H9 (cell line): ENCODE measurements around the gene LRIG1. TPM values are rescaled to one million over a fixed set of nuclear protein-coding genes. Genes with fewer than 3 reads are reported as not detected.

Experiments used
- DNase-seq: peaks from one replicate; pipeline ENCODE4 v3.0.0-alpha.2; 2017
- H2AFZ ChIP-seq: one replicate; pipeline ENCODE4 v1.6.1; 2013; ENCODE audit warnings: mild to moderate bottlenecking, low read length, control low read depth, moderate library complexity
- H2AK5ac ChIP-seq: 2 replicates; pipeline ENCODE4 v1.6.1; 2013; ENCODE audit warnings: low read length, control low read depth, mixed read lengths; ENCODE audit not compliant: insufficient read length
- H2BK120ac ChIP-seq: one replicate; pipeline ENCODE4 v1.6.1; 2013; ENCODE audit warnings: low read depth, mild to moderate bottlenecking, low read length, control low read depth, inconsistent platforms; ENCODE audit not compliant: poor library complexity, severe bottlenecking
- H2BK12ac ChIP-seq: 2 replicates; pipeline ENCODE4 v1.6.1; 2013; ENCODE audit warnings: low read length, control low read depth, mixed read lengths, low read depth; ENCODE audit not compliant: insufficient read length
- H2BK15ac ChIP-seq: 2 replicates; pipeline ENCODE4 v1.6.1; 2013; ENCODE audit warnings: low read depth, low read length, control low read depth
- H2BK20ac ChIP-seq: one replicate; pipeline ENCODE4 v1.6.1; 2013; ENCODE audit warnings: low read depth, mild to moderate bottlenecking, low read length, control low read depth, inconsistent platforms; ENCODE audit not compliant: poor library complexity, severe bottlenecking
- H2BK5ac ChIP-seq: 2 replicates; pipeline ENCODE4 v1.6.1; 2013; ENCODE audit warnings: low read length, control low read depth, mixed read lengths; ENCODE audit not compliant: insufficient read length
- H3K14ac ChIP-seq: 2 replicates; pipeline ENCODE4 v1.6.1; 2013; ENCODE audit warnings: low read length, control low read depth; ENCODE audit not compliant: insufficient read depth
- H3K18ac ChIP-seq: 2 replicates; pipeline ENCODE4 v1.6.1; 2013; ENCODE audit warnings: low read depth, mild to moderate bottlenecking, mixed read lengths, low read length, control low read depth; ENCODE audit not compliant: insufficient read length
- H3K23ac ChIP-seq: 2 replicates; pipeline ENCODE4 v1.6.1; 2013; ENCODE audit warnings: low read length, control low read depth, mixed read lengths, low read depth; ENCODE audit not compliant: insufficient read length
- H3K23me2 ChIP-seq: 2 replicates; pipeline ENCODE4 v1.6.1; 2013; ENCODE audit warnings: low read depth, mild to moderate bottlenecking, mixed read lengths, low read length, control low read depth; ENCODE audit not compliant: insufficient read length, poor library complexity, severe bottlenecking
- H3K27ac ChIP-seq: 2 replicates; pipeline ENCODE4 v1.5.1; 2013; ENCODE audit warnings: low read length, control low read depth, mixed read lengths, low read depth; ENCODE audit not compliant: insufficient read length
- H3K27me3 ChIP-seq: 2 replicates; pipeline ENCODE4 v1.6.1; 2013; ENCODE audit warnings: low read length, control low read depth, inconsistent platforms; ENCODE audit not compliant: insufficient read depth
- H3K4ac ChIP-seq: 2 replicates; pipeline ENCODE4 v1.6.1; 2013; ENCODE audit warnings: low read depth, mild to moderate bottlenecking, control low read depth, inconsistent platforms, low read length, moderate library complexity
- H3K4me1 ChIP-seq: 2 replicates; pipeline ENCODE4 v1.6.1; 2013; ENCODE audit warnings: low read length, control low read depth, inconsistent platforms; ENCODE audit not compliant: insufficient read depth
- H3K4me2 ChIP-seq: 2 replicates; pipeline ENCODE4 v1.6.1; 2013; ENCODE audit warnings: low read length, control low read depth, mixed read lengths; ENCODE audit not compliant: insufficient read length, insufficient read depth
- H3K56ac ChIP-seq: 2 replicates; pipeline ENCODE4 v1.6.1; 2013; ENCODE audit warnings: low read depth, mild to moderate bottlenecking, mixed read lengths, low read length, control low read depth; ENCODE audit not compliant: insufficient read length
- H3K79me1 ChIP-seq: 2 replicates; pipeline ENCODE4 v1.6.1; 2013; ENCODE audit warnings: low read depth, mild to moderate bottlenecking, moderate library complexity, low read length, control low read depth, inconsistent platforms; ENCODE audit not compliant: insufficient read depth, poor library complexity, severe bottlenecking
- H3K79me2 ChIP-seq: 2 replicates; pipeline ENCODE4 v1.6.1; 2013; ENCODE audit warnings: low read length, control low read depth, inconsistent platforms; ENCODE audit not compliant: insufficient read depth
- H3K9ac ChIP-seq: 2 replicates; pipeline ENCODE4 v1.6.1; 2013; ENCODE audit warnings: low read length, control low read depth, mixed read lengths; ENCODE audit not compliant: insufficient read length; ENCODE audit errors: extremely low read depth
- H3K9me3 ChIP-seq: one replicate; pipeline ENCODE4 v1.6.1; 2013; ENCODE audit warnings: low read depth, low read length, inconsistent platforms; ENCODE audit not compliant: control insufficient read depth
- H3T11ph ChIP-seq: one replicate; pipeline ENCODE4 v1.6.1; 2013; ENCODE audit warnings: mild to moderate bottlenecking, low read length, control low read depth, inconsistent platforms
- H4K20me1 ChIP-seq: one replicate; pipeline ENCODE4 v1.6.1; 2013; ENCODE audit not compliant: control insufficient read depth, insufficient read length, insufficient read depth
- H4K5ac ChIP-seq: 2 replicates; pipeline ENCODE4 v1.6.1; 2013; ENCODE audit warnings: low read depth, mild to moderate bottlenecking, mixed read lengths, low read length, control low read depth; ENCODE audit not compliant: insufficient read length
- H4K8ac ChIP-seq: replicated peaks from 2 replicates; pipeline ENCODE4 v1.6.1; 2013; ENCODE audit warnings: low read length, control low read depth, mixed read lengths, low read depth; ENCODE audit not compliant: insufficient read length
- H4K91ac ChIP-seq: 2 replicates; pipeline ENCODE4 v1.6.1; 2013; ENCODE audit warnings: low read depth, mild to moderate bottlenecking, moderate library complexity, mixed read lengths, low read length, control low read depth; ENCODE audit not compliant: insufficient read length
- H3K27ac Mint-ChIP-seq, 3 experiments: 2 replicates in 2 of 3; 3 replicates in 1 of 3; pipeline ENCODE4 v1.8.0; 2020 to 2021; ENCODE audit warnings: mixed read lengths in 3 of 3, mild to moderate bottlenecking in 1 of 3, moderate library complexity in 1 of 3
- H3K27me3 Mint-ChIP-seq: 2 replicates; pipeline ENCODE4 v1.8.0; 2021; ENCODE audit warnings: low read depth, mild to moderate bottlenecking, moderate library complexity, mixed read lengths
- H3K36me3 Mint-ChIP-seq, 3 experiments: 2 replicates in 2 of 3; 3 replicates in 1 of 3; pipeline ENCODE4 v1.8.0; 2020 to 2021; ENCODE audit warnings: low read depth in 3 of 3, mixed read lengths in 3 of 3; ENCODE audit not compliant: insufficient read depth in 1 of 3
- H3K4me1 Mint-ChIP-seq, 2 experiments: 2 replicates each; pipeline ENCODE4 v1.8.0; 2020; ENCODE audit warnings: mixed read lengths in 2 of 2
- H3K4me3 Mint-ChIP-seq, 2 experiments: 2 replicates in 1 of 2; 3 replicates in 1 of 2; pipeline ENCODE4 v1.8.0; 2020 to 2021; ENCODE audit warnings: mild to moderate bottlenecking in 2 of 2, mixed read lengths in 2 of 2, moderate library complexity in 1 of 2
- H3K9me3 Mint-ChIP-seq, 2 experiments: 2 replicates in 1 of 2; 3 replicates in 1 of 2; pipeline ENCODE4 v1.8.0; 2020; ENCODE audit warnings: mild to moderate bottlenecking in 2 of 2, mixed read lengths in 2 of 2, moderate library complexity in 1 of 2
- CTCF ChIP-seq: fragments of 200-600 bp; sonication (generic); conservative IDR thresholded peaks from 3 replicates; pipeline ENCODE4 v1.8.0; 2021; ENCODE audit warnings: antibody characterized with exemption, mild to moderate bottlenecking
- WGBS: extraction: QIAGEN DNeasy Blood & Tissue Kit; methylation state at CpG from one replicate; pipeline ENCODE4 v1.1.7; 2013; ENCODE audit warnings: missing lambda C conversion rate, low lambda C conversion rate, mixed read lengths; ENCODE audit not compliant: insufficient read length; ENCODE audit errors: extremely low coverage; 5-methylcytosine and 5-hydroxymethylcytosine counted together
- total RNA-seq: library from RNA; stranded (reverse); gene quantifications from 2 replicates; pipeline ENCODE4 v1.2.1, GENCODE V29; 2021

Gene LRIG1
- total RNA-seq, 1 experiment from 2014 or later: 70.3 TPM

GRCh38 chr3:66433522-66433782 is 67.4 kb downstream of the LRIG1 start:
- Histone ChIP-seq H2AK5ac (no peak overlapping the region), H3K4ac (no peak overlapping the region), H4K5ac (no peak overlapping the region), H2BK15ac (no peak overlapping the region), H3K14ac (no peak overlapping the region), H3K27ac (no peak overlapping the region), H3K27me3 (no peaks in the 10 kb centered on the region), H3K79me2 (peaks cover 53% of the 10 kb centered on the region; the same call in 1 of the 2 replicates), H3K56ac (no peak overlapping the region), H3K9ac (no peak overlapping the region), H2BK20ac (no peak overlapping the region), H3K79me1 (peaks cover 8% of the 10 kb centered on the region), H3K23me2 (no peaks in the 10 kb centered on the region), H2BK12ac (no peak overlapping the region), H2AFZ (no peak overlapping the region), H3K18ac (no peak overlapping the region), H2BK120ac (no peak overlapping the region), H2BK5ac (no peak overlapping the region), H4K20me1 (no peaks in the 10 kb centered on the region), H3K9me3 (no peaks in the 10 kb centered on the region), H3K4me1 (peaks cover 25% of the 10 kb centered on the region), H3K23ac (no peak overlapping the region), H4K8ac (no peak overlapping the region), H3K4me2 (no peak overlapping the region), H3T11ph (no peak overlapping the region), H4K91ac (no peak overlapping the region)
- H3K27ac Mint-ChIP-seq: peak overlapping the region; percentile 22 to 91 (median 46); a peak in 5 of 7 replicates
- H3K27me3 Mint-ChIP-seq: no peaks in the 10 kb centered on the region; the same call in 1 of the 2 replicates
- no peaks in the 10 kb centered on the region; a peak in 1 of 5 replicates for H3K9me3 Mint-ChIP-seq
- H3K4me3 Mint-ChIP-seq: no peak overlapping the region
- peaks cover 75 to 76% of the 10 kb centered on the region in 2 experiments for H3K4me1 Mint-ChIP-seq
- peaks cover 19 to 48% (median 45%) of the 10 kb centered on the region in 3 experiments for H3K36me3 Mint-ChIP-seq
- no peak for DNase-seq
- no peak for TF ChIP-seq CTCF
- no CpG with 5 or more reads among the region's 4 CpGs for WGBS
